T-helper 17 cell (primary cell): ENCODE measurements around the gene CHN2. TPM values are rescaled to one million over a fixed set of nuclear protein-coding genes. Genes with fewer than 3 reads are reported as not detected.

ENCODE experiments used
- ATAC-seq: fragments of 150-1000 bp; cut with Tn5 transposase; 2 replicates; pipeline ENCODE4 v1.10.0; 2021; ENCODE audit warnings: mild to moderate bottlenecking, moderate library complexity
- DNase-seq, 3 donors: peaks; one replicate each; pipeline versions ENCODE4 v3.0.0 to v3.0.0-alpha.2; 2020 to 2021
- H3K9me3 ChIP-seq: one replicate; pipeline ENCODE4 v1.7.0; 2013; ENCODE audit warnings: low read length, mild to moderate bottlenecking; ENCODE audit not compliant: control insufficient read depth, poor library complexity, severe bottlenecking
- H3K27ac Mint-ChIP-seq: one replicate; pipeline ENCODE4 v1.8.0; 2022; ENCODE audit warnings: mild to moderate bottlenecking, moderate library complexity, mixed read lengths
- H3K27me3 Mint-ChIP-seq: one replicate; pipeline ENCODE4 v1.8.0; 2022; ENCODE audit warnings: mixed read lengths
- H3K36me3 Mint-ChIP-seq: one replicate; pipeline ENCODE4 v1.8.0; 2022; ENCODE audit warnings: low read depth, mixed read lengths
- H3K4me1 Mint-ChIP-seq: one replicate; pipeline ENCODE4 v1.8.0; 2022; ENCODE audit warnings: mild to moderate bottlenecking, mixed read lengths
- H3K4me3 Mint-ChIP-seq: one replicate; pipeline ENCODE4 v1.8.0; 2022; ENCODE audit warnings: mild to moderate bottlenecking, moderate library complexity, mixed read lengths
- total RNA-seq, 4 donors: library from RNA in 2 of 4; stranded (reverse) in 2 of 4; gene quantifications; one replicate each; pipeline ENCODE4 v1.2.3 and lab custom pipeline; 2022 to 2026

The CHN2 gene
- total RNA-seq, 2 donors from 2014 or later, result 3.8 to 4.0 TPM

GRCh38 chr7:29447828-29448227, 253.3 kb downstream of the CHN2 start:
- H3K9me3 ChIP-seq, result no peaks in the 10 kb centered on the region
- no peak overlapping the region for H3K4me3 Mint-ChIP-seq
- H3K27ac Mint-ChIP-seq, result no peak overlapping the region
- no peaks in the 10 kb centered on the region for H3K4me1 Mint-ChIP-seq
- ATAC-seq (no peak), DNase-seq (no peak)
- H3K27me3 Mint-ChIP-seq, result peaks cover 15% of the 10 kb centered on the region
- H3K36me3 Mint-ChIP-seq, result no peaks in the 10 kb centered on the region

- ATAC-seq (no peak), DNase-seq (no peak)
- Mint-ChIP-seq H3K36me3 (no peaks in the 10 kb centered on the region), H3K27ac (no peak overlapping the region), H3K4me3 (no peak overlapping the region), H3K27me3 (peaks cover 15% of the 10 kb centered on the region), H3K4me1 (no peaks in the 10 kb centered on the region)
- H3K9me3 ChIP-seq, result no peaks in the 10 kb centered on the region
Observed at GRCh38 chr7:29449569-29450260, 255.1 kb downstream of the CHN2 start.

- H3K27ac Mint-ChIP-seq, result no peak overlapping the region
- H3K4me3 Mint-ChIP-seq, result no peak overlapping the region
- peaks cover 4% of the 10 kb centered on the region for H3K27me3 Mint-ChIP-seq
- ATAC-seq (no peak), DNase-seq (no peak)
- no peaks in the 10 kb centered on the region for H3K4me1 Mint-ChIP-seq
- no peaks in the 10 kb centered on the region for H3K9me3 ChIP-seq
- no peaks in the 10 kb centered on the region for H3K36me3 Mint-ChIP-seq
Observed at GRCh38 chr7:29453021-29453420, 258.4 kb downstream of the CHN2 start.

- DNase-seq (no peak), ATAC-seq (no peak)
- no peaks in the 10 kb centered on the region for H3K9me3 ChIP-seq
- Mint-ChIP-seq H3K4me3 (no peak overlapping the region), H3K4me1 (no peaks in the 10 kb centered on the region), H3K27ac (no peak overlapping the region), H3K27me3 (peaks cover 4% of the 10 kb centered on the region), H3K36me3 (no peaks in the 10 kb centered on the region)
Observed at GRCh38 chr7:29454464-29454863, 259.9 kb downstream of the CHN2 start.

- ATAC-seq, result no peak
- DNase-seq, result no peak
- no peaks in the 10 kb centered on the region for H3K9me3 ChIP-seq
- Mint-ChIP-seq H3K36me3 (no peaks in the 10 kb centered on the region), H3K4me3 (no peak overlapping the region), H3K27me3 (peaks cover 3% of the 10 kb centered on the region), H3K27ac (no peak overlapping the region), H3K4me1 (no peaks in the 10 kb centered on the region)
Observed at GRCh38 chr7:29454899-29455451, 260.4 kb downstream of the CHN2 start.

- Mint-ChIP-seq H3K27me3 (no peaks in the 10 kb centered on the region), H3K36me3 (no peaks in the 10 kb centered on the region), H3K4me1 (no peaks in the 10 kb centered on the region), H3K27ac (no peak overlapping the region), H3K4me3 (no peak overlapping the region)
- no peaks in the 10 kb centered on the region for H3K9me3 ChIP-seq
- DNase-seq, result no peak
- no peak for ATAC-seq
Observed at GRCh38 chr7:29457141-29457561, 262.6 kb downstream of the CHN2 start.

GRCh38 chr7:29457565-29458011, 263.0 kb downstream of the CHN2 start:
- Mint-ChIP-seq H3K27ac (no peak overlapping the region), H3K27me3 (no peaks in the 10 kb centered on the region), H3K4me1 (no peaks in the 10 kb centered on the region), H3K36me3 (no peaks in the 10 kb centered on the region), H3K4me3 (no peak overlapping the region)
- DNase-seq (no peak), ATAC-seq (no peak)
- H3K9me3 ChIP-seq, result no peaks in the 10 kb centered on the region

- H3K36me3 Mint-ChIP-seq, result no peaks in the 10 kb centered on the region
- no peaks in the 10 kb centered on the region for H3K4me1 Mint-ChIP-seq
- no peak overlapping the region for H3K4me3 Mint-ChIP-seq
- DNase-seq, result no peak
- no peak overlapping the region for H3K27ac Mint-ChIP-seq
- ATAC-seq, result no peak
- H3K27me3 Mint-ChIP-seq, result no peaks in the 10 kb centered on the region
- H3K9me3 ChIP-seq, result no peaks in the 10 kb centered on the region
Observed at GRCh38 chr7:29458933-29459332, 264.4 kb downstream of the CHN2 start.

GRCh38 chr7:29459589-29459988, 265.0 kb downstream of the CHN2 start:
- H3K4me1 Mint-ChIP-seq, result no peaks in the 10 kb centered on the region
- DNase-seq (no peak), ATAC-seq (no peak)
- no peak overlapping the region for H3K4me3 Mint-ChIP-seq
- H3K27me3 Mint-ChIP-seq, result no peaks in the 10 kb centered on the region
- H3K27ac Mint-ChIP-seq, result no peak overlapping the region
- no peaks in the 10 kb centered on the region for H3K36me3 Mint-ChIP-seq
- H3K9me3 ChIP-seq, result no peaks in the 10 kb centered on the region

GRCh38 chr7:29461996-29462395, 267.4 kb downstream of the CHN2 start:
- no peak for DNase-seq
- Mint-ChIP-seq H3K4me1 (no peaks in the 10 kb centered on the region), H3K36me3 (no peaks in the 10 kb centered on the region), H3K27me3 (no peaks in the 10 kb centered on the region), H3K27ac (no peak overlapping the region), H3K4me3 (no peak overlapping the region)
- no peaks in the 10 kb centered on the region for H3K9me3 ChIP-seq
- no peak for ATAC-seq

- Mint-ChIP-seq H3K36me3 (no peaks in the 10 kb centered on the region), H3K4me3 (no peak overlapping the region), H3K4me1 (no peaks in the 10 kb centered on the region), H3K27ac (no peak overlapping the region), H3K27me3 (no peaks in the 10 kb centered on the region)
- ATAC-seq (no peak), DNase-seq (no peak)
- H3K9me3 ChIP-seq, result no peaks in the 10 kb centered on the region
Observed at GRCh38 chr7:29463504-29464158, 269.1 kb downstream of the CHN2 start.

GRCh38 chr7:29464753-29465152, 270.2 kb downstream of the CHN2 start:
- no peaks in the 10 kb centered on the region for H3K9me3 ChIP-seq
- no peaks in the 10 kb centered on the region for H3K27me3 Mint-ChIP-seq
- ATAC-seq (no peak), DNase-seq (no peak)
- H3K4me3 Mint-ChIP-seq, result no peak overlapping the region
- no peak overlapping the region for H3K27ac Mint-ChIP-seq
- H3K36me3 Mint-ChIP-seq, result no peaks in the 10 kb centered on the region
- H3K4me1 Mint-ChIP-seq, result no peaks in the 10 kb centered on the region

- Mint-ChIP-seq H3K4me1 (no peaks in the 10 kb centered on the region), H3K36me3 (no peaks in the 10 kb centered on the region), H3K27me3 (no peaks in the 10 kb centered on the region), H3K27ac (no peak overlapping the region), H3K4me3 (no peak overlapping the region)
- H3K9me3 ChIP-seq, result no peaks in the 10 kb centered on the region
- DNase-seq (no peak), ATAC-seq (no peak)
Observed at GRCh38 chr7:29467193-29467926, 272.8 kb downstream of the CHN2 start.
